Activated CD4-positive, alpha-beta T cell treated with anti-CD3 and anti-CD28 coated beads for 24 hours (primary cell): ENCODE measurements around the gene GYPE.
"Not testable (repeated sequence)": the region's sequence is repeated elsewhere in the genome, so short reads cannot be mapped to it uniquely, and the experiment has no call there.

Experiments used
- DNase-seq, 2 donors: peaks; one replicate each; pipeline ENCODE4 v3.0.0-alpha.2; 2020; ENCODE audit warnings: low read depth in 2 of 2

GYPE gene

GRCh38 chr4:143905440-143905839, at the start of gene GYPE:
GYPE (minus strand) TSS chr4:143905559; CDS start chr4:143905507, 52 bp downstream.
- not testable (repeated sequence) for DNase-seq

DNA sequence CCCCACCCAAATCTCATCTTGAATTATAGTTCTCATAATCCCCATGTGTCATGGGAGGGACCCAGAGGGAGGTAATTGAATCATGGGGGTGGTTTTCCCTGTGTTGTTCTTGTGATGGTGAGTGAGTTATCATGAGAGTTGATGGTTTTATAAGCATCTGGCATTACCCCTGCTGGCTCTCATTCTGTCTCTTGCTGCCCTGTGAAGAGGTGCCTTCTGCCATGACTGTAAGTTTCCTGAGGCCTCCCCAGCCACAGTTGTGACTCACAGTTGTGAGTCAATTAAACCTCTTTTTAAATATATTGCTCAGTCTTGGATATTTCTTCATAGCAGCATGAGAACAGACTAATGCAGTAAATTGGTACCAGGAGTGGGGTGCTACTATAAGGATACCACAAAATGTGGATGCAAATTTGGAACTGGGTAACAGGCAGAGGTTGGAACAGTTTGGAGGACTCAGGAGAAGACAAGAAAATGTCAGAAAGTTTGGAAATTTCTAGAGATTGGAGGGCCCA, 46.2 kb upstream of the GYPE start:
- not testable (repeated sequence) for DNase-seq

DNA sequence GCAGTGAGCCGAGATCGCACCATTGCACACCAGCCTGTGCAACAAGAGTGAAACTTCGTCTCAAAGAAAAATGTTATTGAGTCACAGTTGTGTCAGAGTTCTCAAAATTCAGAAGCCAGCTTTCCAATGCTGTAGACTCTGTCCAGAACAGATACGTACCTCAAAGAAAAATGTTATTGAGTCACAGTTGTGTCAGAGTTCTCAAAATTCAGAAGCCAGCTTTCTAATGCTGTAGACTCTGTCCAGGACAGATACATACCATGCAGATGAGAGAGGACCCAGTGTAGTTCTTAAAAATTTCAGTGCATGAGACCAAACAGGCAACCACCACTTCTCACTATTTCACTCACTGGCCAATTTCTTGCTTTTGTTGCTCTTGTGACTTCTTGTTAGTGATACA, 45.6 kb upstream of the GYPE start:
- not testable (repeated sequence) for DNase-seq

GRCh38 chr4:143950185-143950584, 44.8 kb upstream of the GYPE start:
- not testable (repeated sequence) for DNase-seq

GRCh38 chr4:143947493-143947892, 42.1 kb upstream of the GYPE start:
- DNase-seq = not testable (repeated sequence)

GRCh38 chr4:143940708-143941107, 35.3 kb upstream of the GYPE start:
- not testable (repeated sequence) for DNase-seq

GRCh38 chr4:143939528-143939927, 34.2 kb upstream of the GYPE start:
- DNase-seq = no peak

DNA sequence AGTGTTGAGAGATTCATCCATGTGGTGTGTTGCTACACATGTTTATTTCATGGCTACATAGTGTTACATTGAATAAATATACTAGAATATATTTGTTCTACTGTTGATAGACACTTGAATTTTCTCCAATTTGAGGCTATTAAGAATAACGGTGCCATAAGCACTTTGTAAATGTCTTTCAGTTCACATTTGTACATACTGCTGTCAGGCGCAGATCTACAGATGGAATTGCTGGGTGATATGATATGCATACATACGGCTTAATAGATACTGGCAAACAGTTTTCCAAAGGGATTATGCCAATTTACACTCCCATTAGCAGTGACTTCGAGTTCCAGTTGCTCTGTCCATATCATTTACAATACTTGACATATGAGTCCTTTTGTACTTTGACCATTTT, 33.5 kb upstream of the GYPE start:
- DNase-seq = not testable (repeated sequence)

DNA sequence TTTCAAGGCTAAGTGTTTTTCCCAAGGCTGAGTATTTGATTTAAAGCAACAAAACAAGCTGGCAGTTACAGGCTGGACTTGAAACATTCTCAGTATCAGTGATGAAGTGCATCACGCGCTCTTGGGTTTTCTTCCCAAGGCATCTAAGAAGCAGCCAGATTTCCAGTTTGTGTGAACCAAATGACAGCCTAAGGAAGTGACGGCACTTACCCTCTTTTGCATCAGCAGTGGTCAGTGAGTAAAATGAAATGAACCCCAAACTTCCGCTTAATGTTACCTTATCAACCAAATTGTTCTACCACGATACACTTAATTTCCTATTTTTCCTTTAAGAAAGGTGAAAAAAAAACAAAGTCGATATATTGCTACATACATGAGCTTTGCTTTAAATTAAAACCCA, 15.8 kb upstream of the GYPE start:
- no peak for DNase-seq

DNA sequence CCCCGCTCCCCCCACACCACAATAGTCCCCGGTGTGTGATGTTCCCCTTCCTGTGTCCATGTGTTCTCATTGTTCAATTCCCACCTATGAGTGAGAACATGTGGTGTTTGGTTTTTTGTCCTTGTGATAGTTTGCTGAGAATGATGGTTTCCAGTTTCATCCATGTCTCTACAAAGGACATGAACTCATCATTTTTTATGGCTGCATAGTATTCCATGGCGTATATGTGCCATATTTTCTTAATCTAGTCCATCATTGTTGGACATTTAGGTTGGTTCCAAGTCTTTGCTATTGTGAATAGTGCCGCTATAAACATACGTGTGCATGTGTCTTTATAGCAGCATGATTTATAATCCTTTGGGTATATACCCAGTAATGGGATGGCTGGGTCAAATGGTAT, 11.1 kb upstream of the GYPE start:
- not testable (repeated sequence) for DNase-seq

DNA sequence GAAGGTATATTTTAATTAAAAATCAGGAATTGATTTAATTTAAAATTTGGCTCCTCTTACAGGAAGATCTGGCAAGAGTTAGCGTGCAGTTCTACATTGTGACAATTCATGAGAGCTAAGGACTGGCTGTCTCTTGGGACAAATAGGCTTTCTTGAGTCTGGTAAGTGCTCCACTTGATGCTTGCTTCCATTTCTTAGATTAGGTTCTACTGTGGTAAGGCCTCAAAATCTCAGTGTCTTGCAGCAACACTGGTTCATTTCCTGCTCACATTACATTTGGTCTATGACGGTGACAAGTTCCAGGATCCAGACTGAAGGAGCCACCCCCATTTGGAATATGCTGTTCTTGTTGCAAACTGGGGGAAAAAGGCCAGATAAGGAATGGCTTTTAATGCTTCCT, 7.1 kb upstream of the GYPE start:
- DNase-seq = not testable (repeated sequence)

GRCh38 chr4:143911528-143912417, 6.4 kb upstream of the GYPE start:
- DNase-seq = peak in 1 of 2 donors; percentile 19

DNA sequence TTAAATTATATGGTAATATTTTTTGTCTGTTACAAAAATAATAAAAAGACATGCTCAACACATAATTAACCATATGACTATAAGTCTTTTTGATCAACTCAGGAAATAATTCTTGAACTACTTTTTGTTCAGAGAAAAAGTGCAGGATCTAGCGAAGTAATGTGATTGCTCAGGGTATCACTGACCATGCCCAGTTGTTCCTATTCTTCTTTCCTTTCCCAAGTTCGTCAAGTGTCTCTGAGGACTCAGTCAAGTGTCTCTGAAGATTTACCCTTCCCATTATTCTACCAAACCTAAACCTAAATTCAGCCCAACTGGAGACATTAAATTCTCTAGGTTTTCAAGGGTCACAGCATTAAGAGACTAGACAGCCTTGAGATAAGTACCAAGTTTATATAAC, 5.5 kb upstream of the GYPE start:
- DNase-seq = not testable (repeated sequence)

DNA sequence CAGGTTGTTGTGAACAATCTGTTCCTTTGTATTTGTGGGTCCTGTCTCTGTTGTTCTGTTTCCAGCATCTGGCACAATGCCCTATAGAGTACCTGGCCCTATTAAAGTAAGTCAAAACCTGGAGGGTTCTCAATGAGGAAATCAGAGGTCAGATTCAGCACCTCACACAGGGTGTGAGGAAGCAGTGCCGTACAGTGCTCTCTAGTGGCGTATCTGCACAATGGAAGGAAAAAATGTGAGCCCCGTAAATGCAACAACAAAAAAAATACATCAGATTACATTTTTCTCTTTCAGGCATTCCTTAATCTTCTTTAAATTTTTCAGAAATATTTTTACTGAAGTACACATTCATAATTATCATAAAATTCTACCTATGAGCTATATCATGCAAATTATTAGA, 2.5 kb upstream of the GYPE start:
- not testable (repeated sequence) for DNase-seq

DNA sequence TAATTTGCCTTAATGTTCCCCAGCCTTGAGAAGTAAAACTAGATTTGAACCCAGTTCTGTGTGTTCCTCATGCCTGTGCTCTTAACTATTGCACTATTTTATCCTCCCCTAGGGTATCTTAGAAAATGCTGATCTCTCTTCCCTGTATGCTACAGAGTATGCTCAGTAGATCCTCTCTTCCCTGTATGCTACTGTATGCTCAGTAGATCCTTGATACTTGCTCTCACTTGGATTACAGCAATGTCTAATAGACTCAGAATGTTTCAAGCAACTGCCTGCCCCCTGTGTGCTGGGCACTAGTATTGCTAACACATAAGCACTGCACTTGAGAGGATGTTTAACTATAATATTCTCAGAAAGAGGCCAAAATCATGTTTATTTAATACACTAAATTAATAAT, 928 bp downstream of the GYPE start:
- not testable (repeated sequence) for DNase-seq

GRCh38 chr4:143890323-143890722, 15.0 kb downstream of the GYPE start:
- DNase-seq = not testable (repeated sequence)

DNA sequence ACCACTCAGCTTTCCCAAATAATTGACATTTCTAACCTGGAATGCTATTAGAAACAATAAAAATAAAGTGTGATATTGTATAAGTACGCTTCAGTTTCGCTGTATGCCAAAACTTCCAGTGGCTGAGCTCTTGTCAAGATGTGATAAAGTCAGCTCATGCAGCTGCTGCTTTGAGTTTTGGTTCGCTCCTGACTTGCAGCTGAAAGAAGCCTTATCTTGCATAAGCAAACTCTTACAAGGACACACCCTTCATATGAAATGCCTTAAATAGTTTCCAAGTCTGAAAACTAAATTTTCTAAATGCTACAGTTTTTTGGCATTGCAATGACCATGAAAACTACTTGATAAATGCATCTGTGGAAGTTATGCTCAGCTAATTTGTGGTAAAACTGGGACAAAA, 17.2 kb downstream of the GYPE start:
- DNase-seq = not testable (repeated sequence)

- not testable (repeated sequence) for DNase-seq
Measured at GRCh38 chr4:143884965-143885364, 20.4 kb downstream of the GYPE start.

DNA sequence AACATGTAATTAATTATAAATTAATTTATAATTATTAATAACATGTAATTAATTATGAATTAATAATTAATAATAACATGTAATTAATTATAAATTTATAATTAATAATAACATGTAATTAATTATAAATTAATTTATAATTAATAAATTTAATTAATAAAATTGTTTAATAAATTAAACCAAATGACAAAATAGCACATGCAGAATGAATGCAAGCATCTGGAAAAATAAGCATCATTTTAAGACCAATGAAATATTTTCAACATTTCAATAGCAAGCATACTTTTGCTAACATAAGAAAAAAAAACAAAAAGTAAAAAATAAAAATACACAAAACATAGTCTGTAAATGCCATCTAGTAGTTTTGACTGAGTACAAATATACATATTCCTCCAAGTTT, 21.8 kb downstream of the GYPE start:
- no peak for DNase-seq

DNA sequence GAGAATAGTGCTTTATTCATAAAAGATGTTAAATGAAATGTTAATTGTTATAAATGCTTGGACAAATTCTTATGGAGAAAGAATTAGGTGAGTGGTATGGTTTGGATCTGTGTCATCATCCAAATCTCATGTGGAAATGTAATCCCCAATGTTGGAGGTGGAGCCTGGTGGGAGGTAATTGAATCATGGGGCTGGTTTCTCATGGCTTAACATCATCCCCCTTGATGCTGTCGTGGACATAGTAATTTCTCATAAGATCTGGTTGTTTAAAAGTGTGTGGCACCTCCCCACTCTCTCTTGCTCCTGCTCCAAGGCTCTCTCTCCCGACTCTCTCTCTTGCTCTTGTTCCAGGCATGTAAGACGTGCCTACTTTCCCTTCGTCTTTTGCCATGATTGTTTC, 22.5 kb downstream of the GYPE start:
- no peak for DNase-seq

- not testable (repeated sequence) for DNase-seq
Measured at GRCh38 chr4:143879561-143879960, 25.8 kb downstream of the GYPE start.

- DNase-seq = not testable (repeated sequence)
Measured at GRCh38 chr4:143875357-143875756, 30.0 kb downstream of the GYPE start.
